ENCODE measurements around the gene PTPRZ1.

- TF ChIP-seq POLR2AphosphoS2 (conservative IDR thresholded peaks at IDR 0.05; ENCODE audit: low read length) (no peak), CTCF (IDR thresholded peaks at IDR 0.05) (no peak), REST (IDR thresholded peaks at IDR 0.05) (no peak), RAD21 (conservative IDR thresholded peaks at IDR 0.05 in 1 of 2, IDR thresholded peaks at IDR 0.05 in 1 of 2) (no peak), POLR2A (IDR thresholded peaks at IDR 0.05; ENCODE audit: low read length) (no peak), ESRRA (IDR thresholded peaks at IDR 0.05; ENCODE audit: borderline replicate concordance, low read length) (no peak), EP300 (IDR thresholded peaks at IDR 0.05) (no peak), CEBPB (IDR thresholded peaks at IDR 0.05) (no peak), MYC (IDR thresholded peaks at IDR 0.05; ENCODE audit: borderline replicate concordance, low read length) (no peak)
- TF ChIP-seq, protein P1, sequence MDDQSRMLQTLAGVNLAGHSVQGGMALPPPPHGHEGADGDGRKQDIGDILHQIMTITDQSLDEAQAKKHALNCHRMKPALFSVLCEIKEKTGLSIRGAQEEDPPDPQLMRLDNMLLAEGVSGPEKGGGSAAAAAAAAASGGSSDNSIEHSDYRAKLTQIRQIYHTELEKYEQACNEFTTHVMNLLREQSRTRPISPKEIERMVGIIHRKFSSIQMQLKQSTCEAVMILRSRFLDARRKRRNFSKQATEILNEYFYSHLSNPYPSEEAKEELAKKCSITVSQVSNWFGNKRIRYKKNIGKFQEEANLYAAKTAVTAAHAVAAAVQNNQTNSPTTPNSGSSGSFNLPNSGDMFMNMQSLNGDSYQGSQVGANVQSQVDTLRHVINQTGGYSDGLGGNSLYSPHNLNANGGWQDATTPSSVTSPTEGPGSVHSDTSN (IDR thresholded peaks at IDR 0.05) = no peak
These were observed 141.7 kb downstream of the PTPRZ1 start for GRCh38 chr7:122014697-122015096.
